ENCODE measurements around the gene COQ2.

- TF ChIP-seq, protein P1, sequence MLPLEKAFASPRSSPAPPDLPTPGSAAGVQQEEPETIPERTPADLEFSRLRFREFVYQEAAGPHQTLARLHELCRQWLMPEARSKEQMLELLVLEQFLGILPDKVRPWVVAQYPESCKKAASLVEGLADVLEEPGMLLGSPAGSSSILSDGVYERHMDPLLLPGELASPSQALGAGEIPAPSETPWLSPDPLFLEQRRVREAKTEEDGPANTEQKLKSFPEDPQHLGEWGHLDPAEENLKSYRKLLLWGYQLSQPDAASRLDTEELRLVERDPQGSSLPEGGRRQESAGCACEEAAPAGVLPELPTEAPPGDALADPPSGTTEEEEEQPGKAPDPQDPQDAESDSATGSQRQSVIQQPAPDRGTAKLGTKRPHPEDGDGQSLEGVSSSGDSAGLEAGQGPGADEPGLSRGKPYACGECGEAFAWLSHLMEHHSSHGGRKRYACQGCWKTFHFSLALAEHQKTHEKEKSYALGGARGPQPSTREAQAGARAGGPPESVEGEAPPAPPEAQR (tag by site-specific recombination; IDR thresholded peaks at IDR 0.05) = no peak
- TF ChIP-seq, protein P2, sequence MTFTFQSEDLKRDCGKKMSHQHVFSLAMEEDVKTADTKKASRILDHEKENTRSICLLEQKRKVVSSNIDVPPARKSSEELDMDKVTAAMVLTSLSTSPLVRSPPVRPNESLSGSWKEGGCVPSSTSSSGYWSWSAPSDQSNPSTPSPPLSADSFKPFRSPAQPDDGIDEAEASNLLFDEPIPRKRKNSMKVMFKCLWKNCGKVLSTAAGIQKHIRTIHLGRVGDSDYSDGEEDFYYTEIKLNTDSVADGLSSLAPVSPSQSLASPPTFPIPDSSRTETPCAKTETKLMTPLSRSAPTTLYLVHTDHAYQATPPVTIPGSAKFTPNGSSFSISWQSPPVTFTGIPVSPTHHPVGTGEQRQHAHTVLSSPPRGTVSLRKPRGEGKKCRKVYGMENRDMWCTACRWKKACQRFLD (tag by site-specific recombination; IDR thresholded peaks at IDR 0.05) = no peak
- TF ChIP-seq CTCF (tag by site-specific recombination; IDR thresholded peaks at IDR 0.05) = no peak
- TF ChIP-seq TCF7L2 (IDR thresholded peaks at IDR 0.05; ENCODE audit: borderline replicate concordance, low read depth, low read length) = no peak
- TF ChIP-seq, protein P3, sequence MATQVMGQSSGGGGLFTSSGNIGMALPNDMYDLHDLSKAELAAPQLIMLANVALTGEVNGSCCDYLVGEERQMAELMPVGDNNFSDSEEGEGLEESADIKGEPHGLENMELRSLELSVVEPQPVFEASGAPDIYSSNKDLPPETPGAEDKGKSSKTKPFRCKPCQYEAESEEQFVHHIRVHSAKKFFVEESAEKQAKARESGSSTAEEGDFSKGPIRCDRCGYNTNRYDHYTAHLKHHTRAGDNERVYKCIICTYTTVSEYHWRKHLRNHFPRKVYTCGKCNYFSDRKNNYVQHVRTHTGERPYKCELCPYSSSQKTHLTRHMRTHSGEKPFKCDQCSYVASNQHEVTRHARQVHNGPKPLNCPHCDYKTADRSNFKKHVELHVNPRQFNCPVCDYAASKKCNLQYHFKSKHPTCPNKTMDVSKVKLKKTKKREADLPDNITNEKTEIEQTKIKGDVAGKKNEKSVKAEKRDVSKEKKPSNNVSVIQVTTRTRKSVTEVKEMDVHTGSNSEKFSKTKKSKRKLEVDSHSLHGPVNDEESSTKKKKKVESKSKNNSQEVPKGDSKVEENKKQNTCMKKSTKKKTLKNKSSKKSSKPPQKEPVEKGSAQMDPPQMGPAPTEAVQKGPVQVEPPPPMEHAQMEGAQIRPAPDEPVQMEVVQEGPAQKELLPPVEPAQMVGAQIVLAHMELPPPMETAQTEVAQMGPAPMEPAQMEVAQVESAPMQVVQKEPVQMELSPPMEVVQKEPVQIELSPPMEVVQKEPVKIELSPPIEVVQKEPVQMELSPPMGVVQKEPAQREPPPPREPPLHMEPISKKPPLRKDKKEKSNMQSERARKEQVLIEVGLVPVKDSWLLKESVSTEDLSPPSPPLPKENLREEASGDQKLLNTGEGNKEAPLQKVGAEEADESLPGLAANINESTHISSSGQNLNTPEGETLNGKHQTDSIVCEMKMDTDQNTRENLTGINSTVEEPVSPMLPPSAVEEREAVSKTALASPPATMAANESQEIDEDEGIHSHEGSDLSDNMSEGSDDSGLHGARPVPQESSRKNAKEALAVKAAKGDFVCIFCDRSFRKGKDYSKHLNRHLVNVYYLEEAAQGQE (tag by site-specific recombination; IDR thresholded peaks at IDR 0.05) = no peak
- no peak for TF ChIP-seq ATF2 (tag by site-specific recombination; IDR thresholded peaks at IDR 0.05; ENCODE audit: low read depth)
- TF ChIP-seq HOXA7 (CRISPR knock-in tag; IDR thresholded peaks at IDR 0.05; ENCODE audit: borderline replicate concordance) = no peak
- TF ChIP-seq ZNF266 (tag by site-specific recombination; IDR thresholded peaks at IDR 0.05; ENCODE audit: low read depth) = no peak
- no peak for TF ChIP-seq ZNF121 (tag by site-specific recombination; IDR thresholded peaks at IDR 0.05)
These were observed 15.3 kb downstream of the COQ2 start for GRCh38 chr4:83269256-83269655.
